T-helper 17 cell (primary cell): Measurements from ENCODE around the gene SLC25A25. TPM values are rescaled to one million over a fixed set of nuclear protein-coding genes. Genes with fewer than 3 reads are reported as not detected.
"Not testable (repeated sequence)": the region's sequence is repeated elsewhere in the genome, so short reads cannot be mapped to it uniquely, and the experiment has no call there.

Source experiments
- ATAC-seq: fragments of 150-1000 bp; cut with Tn5 transposase; 2 replicates; pipeline ENCODE4 v1.10.0; 2021; ENCODE audit warnings: mild to moderate bottlenecking, moderate library complexity
- DNase-seq, 3 donors: peaks; one replicate each; pipeline versions ENCODE4 v3.0.0 to v3.0.0-alpha.2; 2020 to 2021
- H3K9me3 ChIP-seq: one replicate; pipeline ENCODE4 v1.7.0; 2013; ENCODE audit warnings: low read length, mild to moderate bottlenecking; ENCODE audit not compliant: control insufficient read depth, poor library complexity, severe bottlenecking
- H3K27ac Mint-ChIP-seq: one replicate; pipeline ENCODE4 v1.8.0; 2022; ENCODE audit warnings: mild to moderate bottlenecking, moderate library complexity, mixed read lengths
- H3K27me3 Mint-ChIP-seq: one replicate; pipeline ENCODE4 v1.8.0; 2022; ENCODE audit warnings: mixed read lengths
- H3K36me3 Mint-ChIP-seq: one replicate; pipeline ENCODE4 v1.8.0; 2022; ENCODE audit warnings: low read depth, mixed read lengths
- H3K4me1 Mint-ChIP-seq: one replicate; pipeline ENCODE4 v1.8.0; 2022; ENCODE audit warnings: mild to moderate bottlenecking, mixed read lengths
- H3K4me3 Mint-ChIP-seq: one replicate; pipeline ENCODE4 v1.8.0; 2022; ENCODE audit warnings: mild to moderate bottlenecking, moderate library complexity, mixed read lengths
- total RNA-seq, 4 donors: library from RNA in 2 of 4; stranded (reverse) in 2 of 4; gene quantifications; one replicate each; pipeline ENCODE4 v1.2.3 and lab custom pipeline; 2022 to 2026

Gene SLC25A25
- total RNA-seq, 2 donors from 2014 or later: 16.3 to 20.4 TPM

- Mint-ChIP-seq H3K4me1 (peaks cover 27% of the 10 kb centered on the region), H3K36me3 (no peaks in the 10 kb centered on the region), H3K27me3 (peaks cover 7% of the 10 kb centered on the region), H3K27ac (peak overlapping the region; percentile 96), H3K4me3 (peak overlapping the region; percentile 99)
- DNase-seq: no peak
- no peaks in the 10 kb centered on the region for H3K9me3 ChIP-seq
- no peak for ATAC-seq
Observed at GRCh38 chr9:128128836-128129590, 61.0 kb downstream of the SLC25A25 start.

- not testable (repeated sequence) for ATAC-seq, H3K36me3 Mint-ChIP-seq, H3K27ac Mint-ChIP-seq, H3K27me3 Mint-ChIP-seq, H3K9me3 ChIP-seq
- peak overlapping the region; percentile 99 for H3K4me3 Mint-ChIP-seq
- DNase-seq: peak in 2 of 3 donors; percentile 27 to 38
- H3K4me1 Mint-ChIP-seq: peaks cover 24% of the 10 kb centered on the region
Observed at GRCh38 chr9:128129976-128130590, 62.1 kb downstream of the SLC25A25 start.

- H3K27ac Mint-ChIP-seq, H3K9me3 ChIP-seq, H3K36me3 Mint-ChIP-seq, ATAC-seq, DNase-seq, H3K27me3 Mint-ChIP-seq: not testable (repeated sequence)
- Mint-ChIP-seq H3K4me3 (peak overlapping the region; percentile 19), H3K4me1 (peaks cover 22% of the 10 kb centered on the region)
Observed at GRCh38 chr9:128130651-128131050, 62.6 kb downstream of the SLC25A25 start.

GRCh38 chr9:128131346-128131745, 63.3 kb downstream of the SLC25A25 start:
- peaks cover 19% of the 10 kb centered on the region for H3K4me1 Mint-ChIP-seq
- H3K27me3 Mint-ChIP-seq, H3K36me3 Mint-ChIP-seq, H3K9me3 ChIP-seq, H3K4me3 Mint-ChIP-seq, H3K27ac Mint-ChIP-seq, DNase-seq, ATAC-seq: not testable (repeated sequence)

GRCh38 chr9:128132139-128132538, 64.1 kb downstream of the SLC25A25 start:
- H3K4me3 Mint-ChIP-seq, H3K9me3 ChIP-seq, H3K27ac Mint-ChIP-seq, H3K36me3 Mint-ChIP-seq, H3K27me3 Mint-ChIP-seq, ATAC-seq, DNase-seq: not testable (repeated sequence)
- H3K4me1 Mint-ChIP-seq: peaks cover 21% of the 10 kb centered on the region

- not testable (repeated sequence) for H3K36me3 Mint-ChIP-seq, H3K9me3 ChIP-seq, DNase-seq, ATAC-seq, H3K27me3 Mint-ChIP-seq, H3K27ac Mint-ChIP-seq, H3K4me3 Mint-ChIP-seq
- H3K4me1 Mint-ChIP-seq: peaks cover 10% of the 10 kb centered on the region
Observed at GRCh38 chr9:128135561-128135960, 67.5 kb downstream of the SLC25A25 start.

GRCh38 chr9:128136816-128137793, 69.1 kb downstream of the SLC25A25 start:
- peaks cover 14% of the 10 kb centered on the region for H3K4me1 Mint-ChIP-seq
- peaks cover 7% of the 10 kb centered on the region for H3K27me3 Mint-ChIP-seq
- H3K36me3 Mint-ChIP-seq: no peaks in the 10 kb centered on the region
- DNase-seq (no peak), ATAC-seq (no peak)
- H3K4me3 Mint-ChIP-seq: peak overlapping the region; percentile 21
- H3K9me3 ChIP-seq: no peaks in the 10 kb centered on the region
- H3K27ac Mint-ChIP-seq: no peak overlapping the region

- Mint-ChIP-seq H3K27ac (no peak overlapping the region), H3K4me1 (peaks cover 15% of the 10 kb centered on the region), H3K4me3 (no peak overlapping the region), H3K36me3 (no peaks in the 10 kb centered on the region), H3K27me3 (peaks cover 5% of the 10 kb centered on the region)
- H3K9me3 ChIP-seq: no peaks in the 10 kb centered on the region
- no peak for ATAC-seq
- DNase-seq: no peak
Observed at GRCh38 chr9:128138001-128138400, 70.0 kb downstream of the SLC25A25 start.

- Mint-ChIP-seq H3K27ac (no peak overlapping the region), H3K4me3 (no peak overlapping the region), H3K36me3 (no peaks in the 10 kb centered on the region), H3K27me3 (no peaks in the 10 kb centered on the region), H3K4me1 (peaks cover 20% of the 10 kb centered on the region)
- DNase-seq: no peak
- no peaks in the 10 kb centered on the region for H3K9me3 ChIP-seq
- ATAC-seq: no peak
Observed at GRCh38 chr9:128139621-128140020, 71.6 kb downstream of the SLC25A25 start.

- H3K36me3 Mint-ChIP-seq: no peaks in the 10 kb centered on the region
- H3K4me1 Mint-ChIP-seq: peaks cover 12% of the 10 kb centered on the region
- no peak overlapping the region for H3K4me3 Mint-ChIP-seq
- H3K9me3 ChIP-seq: no peaks in the 10 kb centered on the region
- ATAC-seq (no peak), DNase-seq (no peak)
- no peaks in the 10 kb centered on the region for H3K27me3 Mint-ChIP-seq
- H3K27ac Mint-ChIP-seq: peak overlapping the region; percentile 30
Observed at GRCh38 chr9:128141604-128142003, 73.6 kb downstream of the SLC25A25 start.

GRCh38 chr9:128142061-128142460, 74.0 kb downstream of the SLC25A25 start:
- Mint-ChIP-seq H3K27me3 (no peaks in the 10 kb centered on the region), H3K27ac (peak overlapping the region; percentile 30), H3K4me1 (peaks cover 10% of the 10 kb centered on the region), H3K4me3 (peak overlapping the region; percentile 61), H3K36me3 (no peaks in the 10 kb centered on the region)
- DNase-seq: no peak
- ATAC-seq: peak; percentile 46
- no peaks in the 10 kb centered on the region for H3K9me3 ChIP-seq

- Mint-ChIP-seq H3K4me3 (no peak overlapping the region), H3K27ac (peak overlapping the region; percentile 30), H3K27me3 (no peaks in the 10 kb centered on the region), H3K36me3 (no peaks in the 10 kb centered on the region), H3K4me1 (peaks cover 10% of the 10 kb centered on the region)
- H3K9me3 ChIP-seq: no peaks in the 10 kb centered on the region
- ATAC-seq (no peak), DNase-seq (no peak)
Observed at GRCh38 chr9:128142596-128142995, 74.6 kb downstream of the SLC25A25 start.
